Lower leg skin (tissue), 3 donors: ENCODE data around the gene MAPKAPK2.

ENCODE experiments used
- POLR2A ChIP-seq, 2 donors: fragments of 450-650 bp; IDR thresholded peaks; one replicate each; pipeline ENCODE4 v1.6.1; 2016 to 2017; ENCODE audit warnings: antibody characterized with exemption in 2 of 2, mild to moderate bottlenecking in 1 of 2, moderate library complexity in 1 of 2
- TF ChIP-seq, protein P1 (sequence below), 3 donors: fragments of 450-650 bp; IDR thresholded peaks; one replicate each; pipeline ENCODE4 v1.5.1; 2016; ENCODE audit warnings: antibody characterized with exemption in 3 of 3, mild to moderate bottlenecking in 3 of 3, moderate library complexity in 2 of 3

DNA sequence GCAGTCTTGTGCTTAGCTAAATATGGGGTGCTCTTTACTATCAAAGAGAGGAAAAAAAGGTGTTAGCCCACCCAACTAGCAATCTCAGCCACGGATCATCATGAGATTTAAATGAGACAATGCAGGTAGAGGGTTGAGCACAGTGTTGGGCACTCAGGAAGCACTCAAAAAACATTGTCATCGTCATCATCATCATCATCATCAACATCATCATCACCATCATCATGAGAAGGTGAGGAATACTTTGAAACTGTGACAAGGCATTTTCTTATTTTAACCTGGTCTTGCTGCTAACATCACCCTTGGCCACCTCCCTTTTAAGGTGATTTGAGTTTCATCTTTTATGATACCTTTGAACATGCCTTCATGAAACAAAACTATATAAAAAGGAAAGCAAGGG is 3.3 kb upstream of the MAPKAPK2 start:
- TF ChIP-seq, protein P1, sequence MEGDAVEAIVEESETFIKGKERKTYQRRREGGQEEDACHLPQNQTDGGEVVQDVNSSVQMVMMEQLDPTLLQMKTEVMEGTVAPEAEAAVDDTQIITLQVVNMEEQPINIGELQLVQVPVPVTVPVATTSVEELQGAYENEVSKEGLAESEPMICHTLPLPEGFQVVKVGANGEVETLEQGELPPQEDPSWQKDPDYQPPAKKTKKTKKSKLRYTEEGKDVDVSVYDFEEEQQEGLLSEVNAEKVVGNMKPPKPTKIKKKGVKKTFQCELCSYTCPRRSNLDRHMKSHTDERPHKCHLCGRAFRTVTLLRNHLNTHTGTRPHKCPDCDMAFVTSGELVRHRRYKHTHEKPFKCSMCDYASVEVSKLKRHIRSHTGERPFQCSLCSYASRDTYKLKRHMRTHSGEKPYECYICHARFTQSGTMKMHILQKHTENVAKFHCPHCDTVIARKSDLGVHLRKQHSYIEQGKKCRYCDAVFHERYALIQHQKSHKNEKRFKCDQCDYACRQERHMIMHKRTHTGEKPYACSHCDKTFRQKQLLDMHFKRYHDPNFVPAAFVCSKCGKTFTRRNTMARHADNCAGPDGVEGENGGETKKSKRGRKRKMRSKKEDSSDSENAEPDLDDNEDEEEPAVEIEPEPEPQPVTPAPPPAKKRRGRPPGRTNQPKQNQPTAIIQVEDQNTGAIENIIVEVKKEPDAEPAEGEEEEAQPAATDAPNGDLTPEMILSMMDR (IDR thresholded peaks at IDR 0.05): no peak
- no peak for TF ChIP-seq POLR2A (IDR thresholded peaks at IDR 0.05)
